Esophagus (tissue), 2 donors: ENCODE data around the gene HS3ST4. TPM values are rescaled to one million over a fixed set of nuclear protein-coding genes. Genes with fewer than 3 reads are reported as not detected.

ENCODE experiments used
- H3K27ac ChIP-seq, 2 donors: one replicate each; pipeline ENCODE4 v1.5.1; 2013; ENCODE audit warnings: low read depth in 2 of 2, mild to moderate bottlenecking in 2 of 2, inconsistent platforms in 1 of 2, low read length in 1 of 2, moderate library complexity in 1 of 2
- H3K27me3 ChIP-seq, 2 donors: one replicate each; pipeline ENCODE4 v1.6.1; 2013; ENCODE audit warnings: low read length in 2 of 2, control low read depth in 1 of 2, mild to moderate bottlenecking in 1 of 2; ENCODE audit not compliant: insufficient read depth in 2 of 2, control insufficient read depth in 1 of 2
- H3K36me3 ChIP-seq, 2 donors: one replicate each; pipeline ENCODE4 v1.6.1; 2013; ENCODE audit warnings: low read length in 1 of 2; ENCODE audit not compliant: control insufficient read depth in 2 of 2, insufficient read depth in 2 of 2
- H3K4me1 ChIP-seq, 2 donors: one replicate each; pipeline ENCODE4 v1.6.1; 2013; ENCODE audit warnings: low read length in 1 of 2; ENCODE audit not compliant: control insufficient read depth in 2 of 2, insufficient read depth in 2 of 2
- H3K4me3 ChIP-seq, 2 donors: one replicate each; pipeline ENCODE4 v1.5.1; 2013; ENCODE audit warnings: low read length in 2 of 2, mild to moderate bottlenecking in 2 of 2, low read depth in 1 of 2, moderate library complexity in 1 of 2
- H3K9me3 ChIP-seq, 2 donors: one replicate each; pipeline ENCODE4 v1.6.1; 2013; ENCODE audit warnings: mild to moderate bottlenecking in 2 of 2, low read depth in 1 of 2, low read length in 1 of 2, moderate library complexity in 1 of 2; ENCODE audit not compliant: control insufficient read depth in 2 of 2, insufficient read depth in 1 of 2
- WGBS, 2 donors: extraction: QIAGEN DNeasy Blood & Tissue Kit; methylation state at CpG; one replicate each; pipeline ENCODE4 v1.1.7; 2013; 5-methylcytosine and 5-hydroxymethylcytosine counted together
- polyA plus RNA-seq, 2 donors: library from polyadenylated mRNA; stranded (reverse); fragments of 200-250 nt; gene quantifications; one replicate each; pipeline ENCODE4 v1.2.3, GENCODE V29; 2013
- donor health status: healthy with polysubstance abuse.
- donor health status: Bipolar disorder and iron deficiency.

The HS3ST4 gene
- polyA plus RNA-seq, 2 donors: 0.08 to 0.16 TPM

DNA sequence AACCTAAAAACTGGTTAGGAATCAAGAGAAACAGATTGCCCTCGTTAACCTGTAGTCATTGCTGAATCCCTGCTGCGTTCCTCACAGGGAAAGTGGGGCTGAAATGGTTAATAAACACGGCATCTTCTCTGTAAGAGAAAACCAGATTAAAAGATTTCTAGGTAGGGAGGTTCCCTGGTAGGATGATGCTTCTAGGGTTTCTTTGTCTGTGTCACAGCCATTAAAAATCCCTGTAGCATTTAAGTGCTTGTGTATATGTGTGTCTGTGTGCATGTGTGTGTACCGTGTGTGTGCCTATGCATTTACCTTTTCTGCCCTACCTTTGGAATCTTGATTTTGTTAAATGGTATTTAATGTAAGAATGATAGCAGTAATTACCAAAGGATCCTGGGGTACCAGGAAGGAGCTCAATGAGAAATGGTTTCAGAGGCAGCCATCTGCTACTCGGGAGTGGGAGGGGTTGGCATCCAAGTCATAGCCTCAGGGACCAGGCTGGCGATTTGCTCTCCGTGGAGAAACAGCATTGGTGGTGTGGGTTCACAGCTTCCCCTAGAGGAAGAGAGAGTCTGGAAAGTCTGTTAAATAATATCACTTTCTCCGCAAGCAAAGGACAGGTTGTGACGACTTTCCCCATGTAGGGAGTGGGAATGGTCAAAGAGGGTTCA lies 177.1 kb downstream of the HS3ST4 start:
- 36 to 37% methylated on average over 9 of the region's 9 CpGs for WGBS, 2 donors
- Histone ChIP-seq H3K4me1 (no peaks in the 10 kb centered on the region), H3K4me3 (no peak overlapping the region)

DNA sequence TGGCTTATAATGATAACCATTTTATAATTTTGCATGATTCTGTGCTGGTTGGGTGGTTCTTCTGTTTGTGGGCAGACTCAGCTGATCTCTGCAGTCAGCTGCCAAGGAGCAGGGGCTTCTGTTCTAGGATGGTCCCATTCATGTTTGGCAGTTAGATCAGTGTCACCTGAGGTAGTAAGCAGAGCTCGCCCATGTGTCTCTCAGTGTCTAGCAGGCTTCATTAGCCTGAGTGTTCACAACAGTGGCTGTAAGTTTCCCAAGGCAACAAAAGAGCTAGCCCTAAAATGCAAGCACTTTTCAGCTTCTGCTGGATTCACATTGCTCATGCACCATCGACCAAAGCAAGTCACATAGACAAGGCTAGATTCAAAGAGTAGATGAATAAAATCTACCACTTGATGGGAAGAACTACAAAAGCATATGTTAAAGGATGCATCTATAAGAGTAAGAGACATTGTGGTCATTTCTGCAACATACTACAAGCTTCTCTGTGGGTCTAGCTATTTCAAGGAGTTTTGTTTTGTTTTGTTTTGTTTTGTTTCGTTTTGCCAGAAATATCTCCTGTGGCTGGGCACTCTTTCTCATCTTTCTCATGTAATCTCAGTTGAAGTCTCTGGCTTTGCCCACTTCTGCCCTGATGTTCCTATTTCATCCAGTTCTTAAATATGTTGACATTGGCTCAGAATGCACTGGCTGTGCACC lies 180.8 kb downstream of the HS3ST4 start:
- WGBS, 2 donors: 71% methylated on average over 3 of the region's 3 CpGs
- Histone ChIP-seq H3K27ac (no peak overlapping the region), H3K9me3 (peaks cover 0 to 2% of the 10 kb centered on the region in 2 donors), H3K36me3 (no peaks in the 10 kb centered on the region), H3K4me1 (no peaks in the 10 kb centered on the region), H3K4me3 (no peak overlapping the region), H3K27me3 (no peaks in the 10 kb centered on the region)

More for the DNA sequence above, 177.1 kb downstream of the HS3ST4 start:
- Histone ChIP-seq H3K36me3 (no peaks in the 10 kb centered on the region), H3K27ac (no peak overlapping the region), H3K9me3 (peaks cover 0 to 3% of the 10 kb centered on the region in 2 donors), H3K27me3 (no peaks in the 10 kb centered on the region)

DNA sequence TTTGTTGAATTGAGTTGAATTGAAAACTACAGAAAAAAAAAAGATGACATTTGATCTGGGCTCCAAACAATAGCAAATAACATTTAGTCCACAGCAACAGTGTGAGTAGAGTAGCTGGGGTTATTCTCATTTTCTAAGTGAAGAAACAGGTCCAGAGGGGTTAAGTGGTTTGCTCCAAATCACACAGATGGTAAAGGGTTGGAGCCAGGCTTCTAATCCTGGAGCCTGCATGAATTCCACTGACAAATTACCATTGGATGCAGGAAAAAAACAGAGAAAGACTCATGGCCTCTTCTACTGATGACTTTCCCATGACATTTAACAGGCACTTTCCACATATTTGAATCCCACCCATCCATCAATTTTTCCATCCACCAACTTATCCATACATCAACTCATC lies 182.4 kb downstream of the HS3ST4 start:
- H3K27ac ChIP-seq: no peak overlapping the region
- H3K36me3 ChIP-seq: no peaks in the 10 kb centered on the region
- H3K4me3 ChIP-seq: no peak overlapping the region
- peaks cover 0 to 2% of the 10 kb centered on the region in 2 donors for H3K9me3 ChIP-seq
- H3K4me1 ChIP-seq: no peaks in the 10 kb centered on the region
- H3K27me3 ChIP-seq: no peaks in the 10 kb centered on the region

DNA sequence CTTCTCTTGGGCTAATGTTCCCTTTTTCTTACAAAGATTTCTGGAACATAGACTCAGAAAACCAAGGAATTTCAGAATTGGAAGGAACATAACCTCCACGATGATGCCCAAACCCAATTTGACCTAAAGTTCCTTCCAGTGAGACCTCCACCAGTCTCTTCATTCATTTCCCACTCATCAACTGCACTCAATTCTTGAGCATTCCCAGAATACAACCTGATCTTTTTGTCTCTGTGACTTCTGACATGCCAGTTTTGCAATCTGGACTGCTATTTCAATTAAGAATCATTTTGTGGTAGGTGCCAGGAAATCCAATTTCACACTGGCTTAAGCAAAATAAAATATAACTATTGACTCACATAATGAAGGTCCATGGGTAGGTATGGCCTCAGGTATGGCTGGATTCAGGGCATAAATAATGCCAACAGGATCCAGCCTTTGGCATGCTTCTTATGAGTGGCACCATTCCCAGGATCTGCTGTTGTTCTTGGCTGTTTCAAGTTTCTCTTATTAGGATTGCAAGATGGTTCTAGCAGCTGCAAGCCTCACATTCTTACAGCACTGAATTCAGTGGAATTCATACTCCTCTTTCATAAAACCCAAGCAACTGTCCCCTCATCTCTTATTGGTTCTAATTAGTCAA lies 184.3 kb downstream of the HS3ST4 start:
- 79 to 89% methylated on average over 1 of the region's 1 CpG for WGBS, 2 donors
- Histone ChIP-seq H3K4me3 (no peak overlapping the region), H3K36me3 (no peaks in the 10 kb centered on the region), H3K27ac (no peak overlapping the region), H3K4me1 (no peaks in the 10 kb centered on the region), H3K27me3 (no peaks in the 10 kb centered on the region), H3K9me3 (no peaks in the 10 kb centered on the region)

DNA sequence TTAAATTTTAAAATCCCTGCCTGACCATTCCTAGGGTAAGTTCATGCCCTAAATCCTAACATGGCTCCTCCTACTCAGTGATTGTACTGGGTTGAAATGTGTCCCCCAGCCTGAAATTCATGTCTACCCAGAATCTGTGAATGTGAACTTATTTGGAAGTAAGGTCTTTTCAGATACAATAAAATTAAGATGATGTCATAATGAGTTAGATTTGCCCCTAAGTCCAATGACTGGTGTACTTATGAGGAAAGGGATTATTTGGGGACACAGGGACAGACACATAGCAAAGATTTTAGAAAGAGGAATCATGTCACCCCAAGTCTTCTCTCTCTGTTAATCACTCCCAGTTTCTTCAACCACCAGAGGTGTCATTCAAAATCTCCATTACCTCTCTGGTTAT lies 185.3 kb downstream of the HS3ST4 start:
- no peaks in the 10 kb centered on the region for H3K36me3 ChIP-seq
- H3K27ac ChIP-seq: no peak overlapping the region
- peaks cover 0 to 2% of the 10 kb centered on the region in 2 donors for H3K27me3 ChIP-seq
- H3K9me3 ChIP-seq: no peaks in the 10 kb centered on the region
- no peaks in the 10 kb centered on the region for H3K4me1 ChIP-seq
- no peak overlapping the region for H3K4me3 ChIP-seq

DNA sequence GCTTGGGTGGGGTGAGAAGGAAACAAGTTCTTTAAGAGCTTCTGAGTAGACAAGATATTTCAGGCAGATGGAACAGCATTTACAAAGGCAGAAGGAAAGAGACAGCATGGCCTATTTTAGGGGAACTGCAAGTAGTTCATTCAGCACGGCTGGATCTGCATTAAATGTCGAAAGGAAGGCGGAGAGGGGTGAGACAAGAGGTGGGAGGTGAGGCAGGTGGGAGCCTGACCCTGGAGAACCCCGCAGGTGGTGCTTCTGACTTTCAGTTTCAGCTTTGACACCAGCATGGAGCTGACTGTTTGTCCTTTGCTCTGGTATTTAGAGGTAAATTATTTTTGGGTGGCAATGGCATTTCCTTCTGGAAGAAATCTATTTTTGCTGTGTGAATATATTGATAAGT lies 194.8 kb downstream of the HS3ST4 start:
- Histone ChIP-seq H3K9me3 (peaks cover 0 to 2% of the 10 kb centered on the region in 2 donors), H3K27ac (no peak overlapping the region), H3K27me3 (no peaks in the 10 kb centered on the region), H3K4me3 (no peak overlapping the region), H3K36me3 (no peaks in the 10 kb centered on the region), H3K4me1 (no peaks in the 10 kb centered on the region)
- WGBS, 2 donors: 72 to 78% methylated on average over 4 of the region's 4 CpGs

DNA sequence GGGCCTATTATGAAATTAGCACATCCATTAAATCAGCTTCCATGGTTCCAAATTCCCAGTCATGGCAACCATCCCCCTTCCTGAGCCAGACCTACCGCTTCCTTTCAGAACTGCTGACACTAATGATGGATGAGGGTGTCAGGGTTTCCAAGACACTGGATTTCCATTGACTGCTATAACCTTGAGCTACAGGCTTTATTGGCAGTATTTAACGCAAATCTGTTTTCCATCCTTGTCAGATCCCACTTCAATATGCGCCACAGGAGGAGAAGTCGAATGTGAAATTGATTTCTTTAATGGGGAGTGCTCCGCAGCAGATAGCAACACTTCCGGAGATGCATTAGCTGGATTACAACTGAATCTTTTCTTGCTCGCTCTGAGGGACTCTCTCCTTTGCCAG lies 197.1 kb downstream of the HS3ST4 start:
- no peaks in the 10 kb centered on the region for H3K27me3 ChIP-seq
- WGBS, 2 donors: 50 to 70% methylated on average over 7 of the region's 7 CpGs
- H3K4me1 ChIP-seq: no peaks in the 10 kb centered on the region
- no peak overlapping the region for H3K4me3 ChIP-seq
- peaks cover 0 to 2% of the 10 kb centered on the region in 2 donors for H3K9me3 ChIP-seq
- H3K27ac ChIP-seq: no peak overlapping the region
- H3K36me3 ChIP-seq: no peaks in the 10 kb centered on the region

DNA sequence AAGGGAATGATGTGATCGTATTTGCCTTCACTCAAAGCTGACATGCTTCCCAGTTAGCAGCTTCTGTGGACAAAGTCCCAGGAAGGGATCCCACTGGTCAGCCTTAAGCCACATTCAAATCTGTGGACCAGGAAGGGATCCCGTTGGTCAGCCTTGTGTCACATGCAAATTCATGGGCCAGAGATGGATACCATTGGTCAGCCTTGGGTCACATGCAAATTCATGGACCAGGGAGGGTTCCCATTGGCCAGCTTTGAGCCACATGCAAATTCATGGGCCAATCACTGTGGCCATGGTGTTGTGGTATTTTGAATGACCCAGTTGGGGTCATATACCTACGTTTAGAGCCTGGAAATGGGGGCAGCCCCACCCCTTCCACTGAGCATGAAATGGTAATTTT lies 201.6 kb downstream of the HS3ST4 start:
- Histone ChIP-seq H3K36me3 (no peaks in the 10 kb centered on the region), H3K9me3 (no peaks in the 10 kb centered on the region), H3K4me3 (no peak overlapping the region), H3K27ac (no peak overlapping the region), H3K27me3 (no peaks in the 10 kb centered on the region), H3K4me1 (no peaks in the 10 kb centered on the region)
- 45 to 52% methylated on average over 3 of the region's 3 CpGs for WGBS, 2 donors

DNA sequence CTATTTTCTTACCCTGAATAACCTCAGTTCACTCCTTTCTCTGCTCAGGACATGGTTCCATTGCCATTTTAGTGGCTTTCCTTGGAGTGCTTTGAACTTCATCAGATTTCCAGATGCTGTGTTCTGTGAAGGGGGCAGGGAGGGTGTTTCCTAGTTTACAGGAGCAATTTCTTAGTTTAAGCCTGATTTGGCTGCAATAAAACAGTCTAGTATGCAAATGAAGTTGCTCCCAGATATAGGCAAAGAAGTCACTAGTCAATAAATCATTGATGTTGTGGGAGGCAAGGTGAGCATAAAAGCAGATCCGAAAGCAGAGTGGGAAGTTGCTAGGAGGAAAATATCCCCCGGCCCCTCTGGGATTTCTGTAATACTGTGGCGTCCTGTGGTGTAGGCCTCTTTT lies 202.3 kb downstream of the HS3ST4 start:
- no peaks in the 10 kb centered on the region for H3K9me3 ChIP-seq
- no peak overlapping the region for H3K4me3 ChIP-seq
- H3K27ac ChIP-seq: no peak overlapping the region
- H3K4me1 ChIP-seq: no peaks in the 10 kb centered on the region
- H3K36me3 ChIP-seq: no peaks in the 10 kb centered on the region
- 85% methylated on average over 3 of the region's 3 CpGs for WGBS, 2 donors
- no peaks in the 10 kb centered on the region for H3K27me3 ChIP-seq
